ENCODE results near the gene SLC1A2. TPM values are rescaled to one million over a fixed set of nuclear protein-coding genes. Genes with fewer than 3 reads are reported as not detected.

SLC1A2 gene
- total RNA-seq, 1 experiment from 2014 or later: 0.50 TPM

DNA sequence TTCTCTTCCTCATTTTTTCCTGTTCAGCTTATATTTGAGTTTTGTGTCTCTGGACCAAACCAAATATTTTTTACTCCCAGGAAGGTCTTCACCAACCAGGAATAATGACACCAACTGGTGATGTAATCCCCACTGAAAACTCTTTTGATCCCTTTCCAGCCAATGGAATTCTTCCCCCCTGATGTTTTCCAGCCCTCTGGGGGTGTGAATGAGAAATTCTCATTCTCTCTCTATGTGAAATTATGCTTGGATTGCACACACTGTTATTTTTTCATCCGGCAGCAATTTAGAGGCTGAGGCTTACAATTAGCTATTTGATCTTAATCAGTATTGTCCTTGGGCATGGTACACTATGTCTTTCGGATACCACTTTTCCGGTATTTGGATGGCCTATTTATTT lies 39.5 kb upstream of the SLC1A2 start:
- POLR2A ChIA-PET: no interaction called here
- ATAC-seq: no peak

GRCh38 chr11:35454362-35454761 lies 35.0 kb upstream of the SLC1A2 start:
- no peak for TF ChIP-seq FOXP1 (CRISPR knock-in tag; IDR thresholded peaks at IDR 0.05; ENCODE audit: borderline replicate concordance)
- Mint-ChIP-seq H3K27me3 (ENCODE audit: low read depth) (peaks cover 11% of the 10 kb centered on the region; the same call in 1 of the 2 replicates), H3K4me3 (no peak overlapping the region), H3K9me3 (peaks cover 13% of the 10 kb centered on the region), H3K27ac (no peak overlapping the region), H3K36me3 (no peaks in the 10 kb centered on the region), H3K4me1 (peaks cover 4% of the 10 kb centered on the region)
- ChIA-PET CTCF (no interaction called here), POLR2A (no interaction called here)
- DNase-seq (ENCODE audit: low spot score): no peak
- no peak for ATAC-seq

More for the DNA sequence above, 39.5 kb upstream of the SLC1A2 start:
- H3K4me1 Mint-ChIP-seq: peaks cover 6% of the 10 kb centered on the region
- no peak for TF ChIP-seq MYBL2 (CRISPR knock-in tag; IDR thresholded peaks at IDR 0.05)
- TF ChIP-seq IRF2 (CRISPR knock-in tag; IDR thresholded peaks at IDR 0.05; ENCODE audit: borderline replicate concordance, low read depth): no peak
- no peak for TF ChIP-seq ZNF396 (CRISPR knock-in tag; IDR thresholded peaks at IDR 0.05; ENCODE audit: borderline replicate concordance)
- no peak for TF ChIP-seq MXD4 (CRISPR knock-in tag; IDR thresholded peaks at IDR 0.05; ENCODE audit: borderline replicate concordance)
- TF ChIP-seq OVOL2 (CRISPR knock-in tag; IDR thresholded peaks at IDR 0.05; ENCODE audit: borderline replicate concordance): no peak
- no peaks in the 10 kb centered on the region for H3K9me3 Mint-ChIP-seq
- DNase-seq (ENCODE audit: low spot score): no peak
- CTCF ChIA-PET: no interaction called here
- H3K4me3 Mint-ChIP-seq: no peak overlapping the region
- H3K27ac Mint-ChIP-seq: no peak overlapping the region
- no peaks in the 10 kb centered on the region for H3K36me3 Mint-ChIP-seq
- H3K27me3 Mint-ChIP-seq (ENCODE audit: low read depth): peaks cover 11% of the 10 kb centered on the region

DNA sequence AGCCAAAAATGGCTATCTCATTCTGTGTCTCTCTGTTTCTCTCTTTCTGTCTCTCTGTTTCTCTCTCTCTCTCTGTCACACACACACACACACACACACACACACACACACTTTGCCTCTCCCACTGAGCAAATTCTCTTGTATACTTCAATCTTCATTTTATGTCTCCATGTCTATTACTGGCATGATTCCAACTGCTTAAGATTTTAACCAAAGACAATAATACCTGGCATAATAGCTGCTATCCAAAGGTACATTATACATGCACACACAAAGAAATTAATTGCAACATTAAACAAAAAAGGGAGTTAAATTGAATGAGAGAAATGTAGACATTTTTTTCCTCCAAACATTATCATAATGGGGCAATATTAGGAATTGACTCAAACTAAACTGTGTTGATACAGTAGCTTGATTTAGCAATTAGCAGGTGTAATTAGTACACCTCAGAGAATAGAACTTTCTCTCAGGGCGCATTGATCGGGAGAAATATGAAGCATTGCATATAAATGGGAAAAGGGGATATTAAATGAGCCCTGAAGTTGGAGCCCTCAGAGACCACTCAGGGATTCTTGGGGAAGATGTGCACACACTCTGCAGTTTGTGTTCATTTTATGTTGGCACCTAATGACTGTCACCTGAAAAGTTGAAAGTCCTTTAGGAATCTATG lies 17.4 kb upstream of the SLC1A2 start:
- no peak overlapping the region for H3K4me3 Mint-ChIP-seq
- no peak for DNase-seq (ENCODE audit: low spot score)
- no peaks in the 10 kb centered on the region for H3K4me1 Mint-ChIP-seq
- no peak overlapping the region for H3K27ac Mint-ChIP-seq
- ChIA-PET CTCF (no interaction called here), POLR2A (interaction anchor here (0.6 kb wide), 1 partner anchor 315 kb away, joined by 3 read pairs; no protein-coding TSS in a partner anchor)
- no peaks in the 10 kb centered on the region for H3K9me3 Mint-ChIP-seq
- H3K27me3 Mint-ChIP-seq (ENCODE audit: low read depth): peaks cover 28% of the 10 kb centered on the region
- H3K36me3 Mint-ChIP-seq: no peaks in the 10 kb centered on the region
- ATAC-seq: no peak
- TF ChIP-seq ZNF425 (CRISPR knock-in tag; conservative IDR thresholded peaks at IDR 0.05) (no peak), NFYB (CRISPR knock-in tag; conservative IDR thresholded peaks at IDR 0.05; ENCODE audit: low read depth) (no peak), PRRX2 (CRISPR knock-in tag; IDR thresholded peaks at IDR 0.05) (no peak), NFATC4 (CRISPR knock-in tag; IDR thresholded peaks at IDR 0.05) (no peak), NFE2L1 (CRISPR knock-in tag; IDR thresholded peaks at IDR 0.05) (no peak), ETV6 (CRISPR knock-in tag; IDR thresholded peaks at IDR 0.05) (no peak), FOXJ3 (CRISPR knock-in tag; IDR thresholded peaks at IDR 0.05; ENCODE audit: borderline replicate concordance) (no peak), SP1 (CRISPR knock-in tag; conservative IDR thresholded peaks at IDR 0.05) (no peak), FOXK1 (CRISPR knock-in tag; IDR thresholded peaks at IDR 0.05) (no peak), NR3C1 (CRISPR knock-in tag; conservative IDR thresholded peaks at IDR 0.05; ENCODE audit: low read depth) (no peak)
- TF ChIP-seq, protein P1, sequence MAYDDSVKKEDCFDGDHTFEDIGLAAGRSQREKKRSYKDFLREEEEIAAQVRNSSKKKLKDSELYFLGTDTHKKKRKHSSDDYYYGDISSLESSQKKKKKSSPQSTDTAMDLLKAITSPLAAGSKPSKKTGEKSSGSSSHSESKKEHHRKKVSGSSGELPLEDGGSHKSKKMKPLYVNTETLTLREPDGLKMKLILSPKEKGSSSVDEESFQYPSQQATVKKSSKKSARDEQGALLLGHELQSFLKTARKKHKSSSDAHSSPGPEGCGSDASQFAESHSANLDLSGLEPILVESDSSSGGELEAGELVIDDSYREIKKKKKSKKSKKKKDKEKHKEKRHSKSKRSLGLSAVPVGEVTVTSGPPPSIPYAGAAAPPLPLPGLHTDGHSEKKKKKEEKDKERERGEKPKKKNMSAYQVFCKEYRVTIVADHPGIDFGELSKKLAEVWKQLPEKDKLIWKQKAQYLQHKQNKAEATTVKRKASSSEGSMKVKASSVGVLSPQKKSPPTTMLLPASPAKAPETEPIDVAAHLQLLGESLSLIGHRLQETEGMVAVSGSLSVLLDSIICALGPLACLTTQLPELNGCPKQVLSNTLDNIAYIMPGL (CRISPR knock-in tag; IDR thresholded peaks at IDR 0.05): no peak
- TF ChIP-seq, protein P2, sequence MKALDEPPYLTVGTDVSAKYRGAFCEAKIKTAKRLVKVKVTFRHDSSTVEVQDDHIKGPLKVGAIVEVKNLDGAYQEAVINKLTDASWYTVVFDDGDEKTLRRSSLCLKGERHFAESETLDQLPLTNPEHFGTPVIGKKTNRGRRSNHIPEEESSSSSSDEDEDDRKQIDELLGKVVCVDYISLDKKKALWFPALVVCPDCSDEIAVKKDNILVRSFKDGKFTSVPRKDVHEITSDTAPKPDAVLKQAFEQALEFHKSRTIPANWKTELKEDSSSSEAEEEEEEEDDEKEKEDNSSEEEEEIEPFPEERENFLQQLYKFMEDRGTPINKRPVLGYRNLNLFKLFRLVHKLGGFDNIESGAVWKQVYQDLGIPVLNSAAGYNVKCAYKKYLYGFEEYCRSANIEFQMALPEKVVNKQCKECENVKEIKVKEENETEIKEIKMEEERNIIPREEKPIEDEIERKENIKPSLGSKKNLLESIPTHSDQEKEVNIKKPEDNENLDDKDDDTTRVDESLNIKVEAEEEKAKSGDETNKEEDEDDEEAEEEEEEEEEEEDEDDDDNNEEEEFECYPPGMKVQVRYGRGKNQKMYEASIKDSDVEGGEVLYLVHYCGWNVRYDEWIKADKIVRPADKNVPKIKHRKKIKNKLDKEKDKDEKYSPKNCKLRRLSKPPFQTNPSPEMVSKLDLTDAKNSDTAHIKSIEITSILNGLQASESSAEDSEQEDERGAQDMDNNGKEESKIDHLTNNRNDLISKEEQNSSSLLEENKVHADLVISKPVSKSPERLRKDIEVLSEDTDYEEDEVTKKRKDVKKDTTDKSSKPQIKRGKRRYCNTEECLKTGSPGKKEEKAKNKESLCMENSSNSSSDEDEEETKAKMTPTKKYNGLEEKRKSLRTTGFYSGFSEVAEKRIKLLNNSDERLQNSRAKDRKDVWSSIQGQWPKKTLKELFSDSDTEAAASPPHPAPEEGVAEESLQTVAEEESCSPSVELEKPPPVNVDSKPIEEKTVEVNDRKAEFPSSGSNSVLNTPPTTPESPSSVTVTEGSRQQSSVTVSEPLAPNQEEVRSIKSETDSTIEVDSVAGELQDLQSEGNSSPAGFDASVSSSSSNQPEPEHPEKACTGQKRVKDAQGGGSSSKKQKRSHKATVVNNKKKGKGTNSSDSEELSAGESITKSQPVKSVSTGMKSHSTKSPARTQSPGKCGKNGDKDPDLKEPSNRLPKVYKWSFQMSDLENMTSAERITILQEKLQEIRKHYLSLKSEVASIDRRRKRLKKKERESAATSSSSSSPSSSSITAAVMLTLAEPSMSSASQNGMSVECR (CRISPR knock-in tag; IDR thresholded peaks at IDR 0.05; ENCODE audit: borderline replicate concordance): no peak
- TF ChIP-seq, protein P3, sequence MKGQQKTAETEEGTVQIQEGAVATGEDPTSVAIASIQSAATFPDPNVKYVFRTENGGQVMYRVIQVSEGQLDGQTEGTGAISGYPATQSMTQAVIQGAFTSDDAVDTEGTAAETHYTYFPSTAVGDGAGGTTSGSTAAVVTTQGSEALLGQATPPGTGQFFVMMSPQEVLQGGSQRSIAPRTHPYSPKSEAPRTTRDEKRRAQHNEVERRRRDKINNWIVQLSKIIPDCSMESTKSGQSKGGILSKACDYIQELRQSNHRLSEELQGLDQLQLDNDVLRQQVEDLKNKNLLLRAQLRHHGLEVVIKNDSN (CRISPR knock-in tag; IDR thresholded peaks at IDR 0.05): no peak
- TF ChIP-seq, protein P4, sequence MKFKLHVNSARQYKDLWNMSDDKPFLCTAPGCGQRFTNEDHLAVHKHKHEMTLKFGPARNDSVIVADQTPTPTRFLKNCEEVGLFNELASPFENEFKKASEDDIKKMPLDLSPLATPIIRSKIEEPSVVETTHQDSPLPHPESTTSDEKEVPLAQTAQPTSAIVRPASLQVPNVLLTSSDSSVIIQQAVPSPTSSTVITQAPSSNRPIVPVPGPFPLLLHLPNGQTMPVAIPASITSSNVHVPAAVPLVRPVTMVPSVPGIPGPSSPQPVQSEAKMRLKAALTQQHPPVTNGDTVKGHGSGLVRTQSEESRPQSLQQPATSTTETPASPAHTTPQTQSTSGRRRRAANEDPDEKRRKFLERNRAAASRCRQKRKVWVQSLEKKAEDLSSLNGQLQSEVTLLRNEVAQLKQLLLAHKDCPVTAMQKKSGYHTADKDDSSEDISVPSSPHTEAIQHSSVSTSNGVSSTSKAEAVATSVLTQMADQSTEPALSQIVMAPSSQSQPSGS (CRISPR knock-in tag; IDR thresholded peaks at IDR 0.05; ENCODE audit: borderline replicate concordance, low read depth): no peak
